NCI-H2196 treated with DMSO at 0.1 percent for 48 hours (cell line): ENCODE measurements around the gene COX4I2.

Experiments
- DNase-seq: peaks from one replicate; lab custom pipeline; 2025; ENCODE audit not compliant: unreplicated experiment; lab: John Stamatoyannopoulos, UW

The COX4I2 gene

DNA sequence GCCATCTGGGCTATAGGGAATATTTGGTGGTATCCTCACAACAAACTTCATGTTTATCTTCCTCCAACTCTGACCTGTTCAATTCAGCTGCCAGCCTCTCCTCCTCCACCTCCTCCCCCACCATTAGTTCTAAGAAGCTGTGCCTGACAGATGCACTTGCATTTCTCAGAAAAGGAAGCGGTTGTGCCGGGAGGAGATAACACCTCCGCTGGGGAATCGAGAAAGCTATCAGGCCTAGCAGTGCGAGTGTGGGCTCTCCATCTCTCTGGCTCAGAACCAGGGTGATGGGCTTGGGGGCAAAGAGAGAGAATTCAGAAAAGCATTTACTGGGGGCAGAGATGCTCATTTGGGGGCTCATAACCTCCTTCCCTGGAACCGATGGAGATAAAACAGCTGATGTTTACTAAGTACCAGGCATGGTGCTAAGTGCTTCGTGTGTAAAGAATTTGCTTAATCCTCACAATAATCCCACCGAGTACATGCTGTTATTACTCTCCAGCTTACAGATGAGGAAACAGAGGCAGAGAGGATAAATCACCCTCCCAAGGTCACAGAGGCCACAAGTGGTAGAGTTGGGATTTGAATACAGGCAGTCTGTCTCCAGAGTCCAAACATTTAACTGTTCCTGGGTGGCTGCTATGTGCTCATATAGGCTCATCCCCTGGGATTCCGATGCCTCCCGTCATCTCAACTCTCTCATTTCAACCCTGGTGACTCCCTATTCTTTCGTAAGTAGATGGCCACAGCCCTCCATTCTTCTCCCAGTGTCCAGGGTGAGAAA, 38.3 kb downstream of the COX4I2 start:
- DNase-seq: no peak

DNA sequence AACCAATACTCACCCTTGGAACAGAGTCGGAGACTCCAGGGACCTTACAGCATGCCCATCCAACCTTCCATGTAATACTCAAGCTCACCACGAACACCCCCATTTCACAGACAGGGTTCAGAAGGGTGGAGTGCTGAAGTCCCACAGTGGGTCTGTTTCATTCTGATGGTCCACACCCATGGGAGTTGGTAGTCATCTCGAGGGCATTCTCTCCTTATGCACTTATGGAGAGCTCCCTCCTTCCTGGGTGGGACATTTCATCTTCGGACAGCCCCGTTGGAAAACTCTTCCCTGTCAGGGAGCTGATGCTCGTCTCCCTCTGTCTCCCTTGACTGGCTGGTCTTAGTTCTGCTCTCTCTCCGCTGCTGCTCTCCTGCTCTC, 38.9 kb downstream of the COX4I2 start:
- DNase-seq: no peak

DNA sequence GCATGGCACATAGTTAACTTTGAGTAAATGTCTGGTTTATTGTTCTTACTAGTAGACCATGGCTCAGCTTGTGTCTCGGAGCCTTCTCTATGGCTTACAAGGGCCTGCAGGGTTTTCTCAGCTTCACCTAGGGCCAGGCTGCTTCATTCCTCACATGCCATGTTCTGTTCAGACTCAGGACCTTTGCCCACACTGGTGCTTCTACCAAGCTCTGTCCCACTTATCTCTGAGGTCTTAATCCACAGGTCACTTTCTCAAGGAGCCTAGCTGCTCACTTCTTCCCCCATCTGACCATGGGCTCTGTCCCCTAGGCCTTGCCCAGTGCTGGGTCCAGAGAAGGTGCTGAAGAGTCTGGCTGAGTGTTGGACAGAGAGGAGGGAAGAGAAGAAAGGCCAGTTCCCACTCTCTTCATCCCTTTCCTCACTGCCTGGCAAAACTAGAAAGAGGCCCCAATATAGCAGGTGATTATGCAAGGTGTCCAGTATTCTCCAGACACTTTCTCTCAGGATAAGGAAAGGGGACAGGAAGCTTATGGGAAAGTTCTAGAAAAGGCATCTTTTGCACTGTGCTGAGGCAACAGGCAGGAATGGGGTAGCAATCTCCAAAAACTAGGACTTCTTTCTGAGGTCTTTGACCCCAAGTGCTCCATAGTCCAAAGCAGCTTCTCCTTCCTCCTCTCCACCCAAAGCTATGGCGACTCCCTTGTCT, 40.0 kb downstream of the COX4I2 start:
- DNase-seq: no peak

DNA sequence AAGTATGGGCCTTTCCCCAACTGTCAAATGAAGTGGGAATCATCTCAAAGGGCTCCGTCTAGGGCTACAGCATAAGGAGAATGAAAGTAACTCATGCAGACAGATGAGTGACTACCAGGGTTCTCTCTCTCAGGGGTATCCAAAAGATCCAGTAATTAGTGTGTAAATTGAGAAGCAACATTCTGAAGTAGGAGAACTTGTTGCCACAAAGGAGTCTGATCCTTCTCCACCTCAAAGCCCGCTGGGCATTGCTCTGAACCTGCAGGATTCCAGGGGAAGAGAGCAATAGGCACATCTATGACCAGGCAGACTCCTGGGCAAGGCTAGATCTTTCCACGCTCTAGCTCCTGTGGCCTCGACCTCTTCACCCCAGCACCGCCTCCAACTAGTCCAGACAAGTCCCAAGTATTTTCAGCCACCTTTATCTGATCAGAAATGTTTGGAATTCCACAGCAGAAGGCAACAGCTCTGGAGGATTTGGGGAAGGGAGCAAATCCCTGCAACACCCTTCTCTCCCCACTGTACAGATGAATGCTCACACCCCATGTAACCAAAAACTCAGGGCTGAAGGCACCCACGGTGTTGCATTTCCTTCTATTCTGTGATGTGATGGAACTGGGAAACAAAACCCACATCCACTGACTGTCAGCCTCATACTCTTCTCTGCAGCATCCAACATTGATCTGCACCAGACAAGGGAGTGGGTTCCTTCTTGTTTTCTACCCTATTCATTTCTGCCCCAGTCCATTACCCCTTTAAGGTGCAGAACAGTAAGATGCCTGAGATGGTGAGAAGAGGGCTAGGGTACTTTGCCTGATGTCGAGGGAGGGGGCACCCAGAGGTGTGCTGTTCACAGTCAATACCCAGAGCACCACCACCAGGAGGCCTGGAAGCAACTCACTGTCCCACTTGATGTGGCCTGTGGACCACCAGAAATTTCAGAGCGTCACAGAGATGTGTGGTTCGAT, 41.0 kb downstream of the COX4I2 start:
- no peak for DNase-seq

DNA sequence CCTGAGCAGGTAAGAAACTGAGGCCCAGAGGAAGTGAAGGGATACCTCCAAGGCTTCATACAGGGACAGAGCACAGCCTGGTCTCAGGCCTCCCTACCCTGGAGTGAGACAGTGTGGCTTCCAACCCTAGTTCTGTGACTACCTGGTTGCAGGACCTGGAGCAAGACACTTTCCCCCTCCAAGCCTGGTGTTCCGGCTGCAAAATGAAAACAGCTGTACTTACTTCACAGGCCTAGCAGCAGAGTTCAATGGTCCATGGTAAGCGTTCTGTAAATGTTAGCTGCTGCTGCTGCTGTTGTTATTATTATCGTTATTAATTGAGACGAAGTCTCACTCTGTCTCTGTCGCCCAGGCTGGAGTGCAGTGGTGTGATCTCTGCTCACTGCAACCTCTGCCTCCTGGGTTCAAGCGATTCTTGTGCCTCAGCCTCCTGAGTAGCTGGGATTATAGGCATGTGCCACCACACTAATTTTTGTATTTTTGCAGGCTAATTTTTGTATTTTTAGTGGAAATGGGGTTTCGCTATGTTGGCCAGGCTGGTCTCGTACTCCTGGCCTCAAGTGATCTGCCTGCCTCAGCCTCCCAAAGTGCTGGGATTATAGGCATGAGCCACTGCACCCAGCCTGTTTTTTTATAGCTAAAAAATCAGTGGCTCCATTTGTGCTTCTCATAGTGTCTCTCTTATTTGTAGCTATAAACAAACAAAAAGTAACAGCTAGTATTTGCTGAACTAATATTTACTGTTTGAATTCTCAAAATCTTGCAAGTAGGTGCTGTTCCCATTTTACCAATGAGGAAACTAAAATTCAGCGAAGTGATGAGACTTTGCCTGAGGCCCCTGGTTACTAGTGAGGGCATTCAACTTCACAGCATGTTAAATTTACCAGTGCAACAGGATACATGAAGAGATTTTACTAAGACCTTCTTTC, 41.9 kb downstream of the COX4I2 start:
- no peak for DNase-seq

DNA sequence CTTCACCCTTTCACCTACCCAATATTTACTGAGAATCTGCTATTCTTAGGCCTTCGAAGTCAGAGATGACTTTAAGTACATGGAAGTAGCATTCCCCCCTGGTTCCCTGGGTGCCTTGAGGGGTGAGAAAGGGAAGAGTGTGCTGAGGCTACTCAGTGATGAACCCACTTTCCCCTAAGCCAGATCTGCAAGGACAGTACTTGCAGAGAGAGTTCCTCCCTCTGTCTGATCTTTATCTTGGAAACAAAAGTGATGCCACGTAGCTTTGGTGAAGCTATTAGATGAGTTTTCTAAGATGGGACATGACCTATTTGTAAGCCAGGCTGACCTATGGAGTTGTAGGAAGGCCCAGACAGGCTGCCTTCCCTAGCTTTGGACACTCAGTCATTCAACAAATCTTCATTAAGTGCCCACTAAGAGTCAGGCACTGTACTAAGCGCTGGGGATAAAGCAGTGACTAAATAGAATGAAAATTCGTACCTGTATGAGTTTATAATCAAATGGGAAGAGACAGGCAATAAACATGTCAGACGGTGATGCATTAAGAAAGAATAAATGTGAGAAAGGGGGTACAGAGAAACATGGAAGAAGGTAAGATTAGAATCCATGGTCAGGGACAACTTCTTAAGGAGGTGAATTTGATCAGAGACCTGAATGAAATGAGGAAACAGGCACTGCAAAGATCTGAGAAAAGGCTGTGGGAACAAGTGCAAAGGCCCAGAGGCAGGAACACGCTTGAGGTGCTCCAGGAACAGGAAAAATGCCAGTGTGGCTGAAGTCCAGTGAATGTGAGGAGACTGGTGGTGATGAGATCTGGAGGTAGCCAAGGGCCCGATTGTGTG, 42.8 kb downstream of the COX4I2 start:
- DNase-seq: no peak

DNA sequence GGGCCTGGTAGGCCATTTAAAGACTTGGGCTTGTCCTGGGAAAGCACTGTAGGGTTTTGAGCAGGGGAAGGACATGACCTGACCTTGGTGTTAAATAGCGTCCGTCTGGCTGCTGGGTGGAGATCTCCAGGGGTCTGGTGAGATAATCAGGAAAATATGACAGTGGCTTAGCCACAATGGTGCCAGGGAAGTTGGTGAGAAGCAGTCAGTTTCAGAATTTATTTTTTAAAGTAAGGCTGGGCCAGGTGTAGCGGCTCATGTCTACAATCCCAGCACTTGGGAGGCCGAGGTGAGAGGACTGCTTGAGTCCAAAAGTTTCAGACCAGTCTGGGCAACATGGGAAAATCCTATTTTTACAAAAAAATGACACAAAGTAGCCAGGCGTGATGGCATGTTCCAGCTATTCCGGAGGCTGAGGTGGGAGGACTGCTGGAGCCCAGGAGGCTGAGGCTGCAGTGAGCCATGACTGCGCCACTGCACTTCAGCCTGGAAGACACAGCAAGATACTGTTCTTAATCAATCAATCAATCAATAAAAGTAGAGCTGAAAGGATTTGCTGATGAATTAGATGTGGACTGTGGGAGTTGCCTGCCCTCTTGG, 43.5 kb downstream of the COX4I2 start:
- DNase-seq: no peak

DNA sequence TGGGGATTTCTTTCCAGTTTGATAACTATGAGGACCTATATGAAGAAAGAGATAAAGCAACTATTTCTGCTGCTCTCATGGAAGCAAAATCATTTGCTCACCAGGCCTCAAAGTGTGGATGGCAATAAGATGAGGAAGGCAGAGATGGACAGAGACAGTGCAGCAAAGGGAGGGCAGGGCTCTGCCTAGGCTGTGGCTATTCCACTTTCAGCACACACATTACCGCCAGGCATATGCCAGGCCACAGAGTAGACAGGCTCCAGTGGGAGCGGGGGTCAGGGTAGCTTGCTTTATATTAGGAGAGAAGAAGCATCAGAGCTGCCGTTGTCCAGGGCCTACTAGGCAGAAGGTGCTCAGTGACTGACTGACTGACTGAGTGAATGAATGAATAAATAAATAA, 44.1 kb downstream of the COX4I2 start:
- DNase-seq: no peak

DNA sequence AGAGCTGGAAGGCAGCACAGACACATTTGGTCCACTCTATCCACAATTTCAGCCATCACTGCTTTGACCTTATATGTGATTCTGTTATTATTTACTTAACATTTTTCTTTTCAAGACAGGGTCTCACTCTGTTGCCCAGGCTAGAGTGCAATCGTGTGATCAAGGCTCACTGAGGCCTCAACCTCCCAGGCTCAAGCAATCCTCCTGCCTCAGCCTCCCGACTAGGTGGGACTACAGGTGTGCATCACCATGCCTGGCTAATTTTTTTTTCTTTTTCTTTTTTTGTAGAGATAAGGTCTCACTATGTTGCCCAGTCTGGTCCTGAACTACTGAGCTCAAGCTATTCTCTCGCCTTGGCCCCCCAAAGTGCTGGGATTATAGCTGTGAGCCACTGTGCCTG, 44.6 kb downstream of the COX4I2 start:
- DNase-seq: no peak

DNA sequence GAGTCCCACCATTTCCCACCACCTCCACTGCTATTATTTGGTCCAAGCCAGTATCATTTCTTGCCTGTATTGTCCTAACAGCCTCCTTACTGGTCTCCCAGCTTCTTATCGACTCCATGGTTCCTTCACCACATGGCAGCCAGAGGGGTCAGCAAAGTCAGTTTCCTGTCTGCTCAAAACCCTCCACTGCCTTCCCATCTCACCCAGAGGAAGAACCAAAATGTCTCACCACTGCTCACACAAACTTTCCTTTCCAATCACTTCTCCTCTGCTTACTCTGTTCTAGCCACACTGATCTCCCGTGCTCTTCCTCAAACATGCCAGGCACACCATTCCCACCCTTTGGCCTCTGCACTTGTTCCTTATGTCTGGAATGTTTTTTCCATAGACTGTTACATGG, 45.2 kb downstream of the COX4I2 start:
- no peak for DNase-seq

DNA sequence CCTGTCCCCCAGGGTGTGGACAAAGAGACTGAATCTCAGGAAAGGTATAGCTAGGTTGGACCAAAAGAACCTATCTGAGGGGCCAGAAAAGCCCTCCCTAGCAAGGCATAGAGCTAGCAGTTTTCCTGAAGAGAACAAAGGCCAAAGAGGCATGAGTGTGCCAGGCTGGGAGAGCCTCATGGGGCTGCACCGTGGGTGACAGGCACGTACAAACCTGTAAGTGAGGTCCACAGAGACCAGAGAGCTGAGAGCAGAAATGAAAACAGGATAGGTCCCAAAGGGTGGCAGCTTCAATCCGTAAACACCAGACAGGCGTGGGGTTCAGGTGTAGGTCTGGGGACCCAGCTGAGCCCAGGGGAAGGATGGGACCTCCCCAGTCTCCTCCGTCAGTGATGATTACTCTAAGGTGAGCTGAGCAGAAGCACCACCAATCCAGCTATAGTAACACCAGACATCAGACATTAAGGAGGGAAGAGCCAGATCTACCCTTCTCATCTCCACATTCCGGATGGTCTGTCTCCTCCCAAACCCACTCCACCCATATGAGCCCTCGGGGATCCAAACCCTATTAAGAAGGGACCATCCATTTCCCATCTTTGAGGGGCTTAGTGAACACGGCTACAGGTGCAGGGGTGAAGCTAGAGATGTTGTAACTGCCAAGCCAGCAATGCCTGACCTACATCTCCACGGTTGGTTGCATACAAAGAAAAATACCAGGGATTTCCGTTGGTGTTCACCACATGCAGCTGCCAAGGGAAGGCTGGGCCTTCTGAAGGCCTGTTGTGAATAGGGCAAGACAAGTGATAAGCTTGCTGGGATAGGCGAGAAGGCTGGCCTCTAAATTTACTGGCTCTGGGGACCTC, 46.7 kb downstream of the COX4I2 start:
- peak; percentile 71 for DNase-seq

DNA sequence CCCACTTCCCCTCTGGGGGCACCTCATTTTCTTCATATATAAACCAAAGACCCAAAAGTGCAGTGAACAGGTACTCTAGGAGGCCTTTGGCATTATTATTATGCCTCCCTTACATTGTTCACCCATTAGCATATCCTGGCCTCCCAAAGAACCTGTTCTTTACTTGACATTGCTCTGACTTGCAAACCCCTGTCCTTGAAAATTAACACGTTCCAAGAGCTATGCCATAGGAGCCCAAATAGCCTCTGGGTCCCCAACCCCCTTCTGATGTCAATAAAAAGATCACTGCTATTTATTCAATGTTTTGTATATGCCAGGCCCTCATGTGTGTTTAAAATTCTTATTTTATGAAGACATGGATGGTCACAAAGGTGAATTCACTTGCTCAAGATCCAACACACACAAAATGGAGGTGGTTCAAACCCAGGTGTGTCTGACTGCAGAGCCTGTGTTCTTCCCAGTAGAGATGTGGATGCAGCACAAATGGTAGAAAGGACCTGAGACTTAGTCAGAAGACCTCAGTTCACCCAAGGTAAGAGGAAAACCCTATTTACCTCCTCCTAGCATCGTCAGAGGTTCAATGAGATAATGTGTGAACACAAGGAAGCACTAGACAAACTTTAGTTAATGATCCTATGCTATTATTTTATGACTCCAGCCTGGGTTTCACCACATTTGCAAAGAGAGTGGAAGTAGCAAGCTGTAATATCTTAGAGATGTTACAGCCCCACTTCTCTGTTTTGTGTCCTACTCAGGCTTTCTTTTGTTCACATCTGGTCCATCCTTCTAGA, 48.3 kb downstream of the COX4I2 start:
- no peak for DNase-seq

DNA sequence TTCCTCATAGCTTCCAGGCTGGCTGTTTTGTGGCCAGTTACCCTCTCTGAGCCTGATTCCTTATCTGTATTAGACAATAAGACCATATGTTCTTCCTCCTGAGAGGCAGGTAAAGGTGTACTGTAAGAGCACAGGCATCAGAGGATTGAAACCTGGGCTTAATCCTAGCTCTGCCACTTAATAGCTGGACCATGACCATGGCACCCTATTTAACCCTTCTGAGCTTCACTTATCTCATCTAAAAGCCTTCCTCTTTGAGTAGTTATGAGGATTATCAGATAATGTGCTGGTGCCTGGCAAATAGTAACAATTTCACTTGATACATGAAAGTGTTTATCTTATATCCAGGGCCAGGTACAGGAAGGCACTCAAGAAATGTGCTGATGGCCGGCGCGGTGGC, 50.1 kb downstream of the COX4I2 start:
- no peak for DNase-seq

DNA sequence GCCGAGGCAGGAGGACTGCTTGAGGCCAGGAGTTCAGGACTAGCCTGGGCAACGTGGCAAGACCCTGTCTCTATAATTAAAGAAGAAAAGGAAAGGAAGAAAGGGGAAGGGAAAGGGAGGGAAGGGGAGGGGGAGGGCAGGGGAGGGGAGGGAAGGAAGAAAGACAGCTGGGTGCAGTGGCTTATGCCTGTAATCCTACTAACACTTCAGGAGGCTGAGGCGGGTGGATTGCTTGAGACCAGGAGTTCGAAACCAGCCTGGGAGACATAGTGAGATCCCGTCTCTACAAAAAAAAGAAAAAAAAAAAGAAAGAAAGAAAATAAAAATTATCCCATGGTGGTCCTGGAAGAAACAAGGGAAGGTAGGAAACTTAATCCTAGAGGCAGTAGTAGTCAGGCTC, 51.4 kb downstream of the COX4I2 start:
- no peak for DNase-seq

DNA sequence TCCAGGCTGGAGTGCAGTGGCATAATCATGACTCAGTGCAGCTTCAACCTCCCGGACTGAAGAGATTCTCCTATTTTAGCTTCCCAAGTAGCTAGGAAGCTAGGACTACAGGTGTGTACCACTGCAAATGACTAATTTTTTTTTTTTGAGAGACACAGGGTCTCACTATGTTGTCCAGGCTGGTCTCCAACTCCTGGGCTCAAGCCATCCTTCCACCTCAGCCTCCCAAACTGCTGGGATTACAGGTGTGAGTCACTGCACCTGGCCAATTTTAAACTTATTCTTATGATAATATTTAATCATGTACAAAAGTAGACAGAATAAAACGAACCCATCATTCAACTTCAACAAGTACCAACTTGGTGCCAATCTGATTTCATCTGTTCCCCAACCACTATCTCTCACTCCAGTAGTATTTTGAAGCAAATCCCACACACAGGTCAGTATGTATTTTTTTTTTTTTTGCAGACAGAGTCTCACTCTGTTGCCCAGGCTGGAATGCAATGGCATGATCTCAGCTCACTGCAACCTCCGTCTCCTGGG, 52.5 kb downstream of the COX4I2 start:
- no peak for DNase-seq

DNA sequence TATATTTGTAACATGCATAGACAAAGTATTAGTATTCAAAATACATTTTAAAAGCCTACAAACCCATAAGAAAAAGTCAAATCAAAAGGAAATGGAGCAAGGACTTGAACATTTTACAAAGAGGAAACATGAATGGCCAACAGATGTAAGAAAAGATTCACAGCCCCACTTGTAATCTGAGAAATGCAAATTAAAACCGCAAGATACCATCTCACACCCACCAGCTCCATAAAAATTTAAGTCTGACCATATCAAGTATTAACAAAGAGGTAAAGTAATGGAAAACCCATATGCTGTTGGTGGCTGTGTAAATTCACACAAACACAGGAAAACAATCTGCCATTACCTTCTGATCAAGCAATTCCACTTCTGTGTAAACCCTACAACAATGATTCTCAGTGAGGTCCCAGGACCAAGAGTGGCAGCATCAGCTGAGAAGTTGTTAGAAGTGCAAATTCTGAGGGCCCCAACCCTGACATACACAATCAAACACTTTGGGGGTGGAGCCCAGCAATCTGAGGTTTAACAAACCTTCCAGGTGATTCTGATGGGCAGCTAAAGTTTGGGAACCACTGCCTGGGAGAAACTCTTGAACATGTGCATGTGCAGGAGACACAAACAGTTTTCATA, 54.0 kb downstream of the COX4I2 start:
- DNase-seq: no peak

DNA sequence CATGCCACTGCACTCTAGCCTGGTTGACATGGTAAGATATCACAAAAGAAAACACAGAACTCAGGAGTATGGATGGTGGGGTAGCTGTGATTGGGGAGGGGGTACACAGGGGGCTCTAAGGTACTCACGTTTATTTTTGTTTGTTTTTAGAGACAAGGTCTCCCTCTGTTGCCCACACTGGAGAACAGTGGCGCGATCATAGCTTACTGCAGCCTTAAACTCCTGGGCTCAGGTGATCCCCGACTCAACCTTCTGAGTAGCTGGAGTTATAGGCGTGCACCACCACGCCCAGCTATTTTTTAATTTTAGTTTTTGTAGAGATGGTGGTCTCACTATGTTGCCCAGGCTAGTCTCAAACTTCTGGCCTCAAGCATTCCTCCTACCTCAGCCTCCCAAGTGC, 55.7 kb downstream of the COX4I2 start:
- no peak for DNase-seq
